GM18951 (cell line): ENCODE data around the gene MAGEL2.

Experiments
- POLR2A ChIP-seq: IDR thresholded peaks from 4 replicates; pipeline ENCODE4 v1.6.1; 2011; ENCODE audit warnings: mild to moderate bottlenecking; ENCODE audit not compliant: insufficient read length, insufficient read depth; ENCODE audit errors: extremely low read depth
- in situ Hi-C: fragments of 300-500 bp; cut with MboI; formaldehyde crosslinking; loops from one replicate; pipeline ENCODE4 v1.12.0; 2022; ENCODE audit warnings: low sequenced_read_pairs, mixed read lengths, inconsistent platforms; ENCODE audit not compliant: unreplicated experiment

The MAGEL2 gene

DNA sequence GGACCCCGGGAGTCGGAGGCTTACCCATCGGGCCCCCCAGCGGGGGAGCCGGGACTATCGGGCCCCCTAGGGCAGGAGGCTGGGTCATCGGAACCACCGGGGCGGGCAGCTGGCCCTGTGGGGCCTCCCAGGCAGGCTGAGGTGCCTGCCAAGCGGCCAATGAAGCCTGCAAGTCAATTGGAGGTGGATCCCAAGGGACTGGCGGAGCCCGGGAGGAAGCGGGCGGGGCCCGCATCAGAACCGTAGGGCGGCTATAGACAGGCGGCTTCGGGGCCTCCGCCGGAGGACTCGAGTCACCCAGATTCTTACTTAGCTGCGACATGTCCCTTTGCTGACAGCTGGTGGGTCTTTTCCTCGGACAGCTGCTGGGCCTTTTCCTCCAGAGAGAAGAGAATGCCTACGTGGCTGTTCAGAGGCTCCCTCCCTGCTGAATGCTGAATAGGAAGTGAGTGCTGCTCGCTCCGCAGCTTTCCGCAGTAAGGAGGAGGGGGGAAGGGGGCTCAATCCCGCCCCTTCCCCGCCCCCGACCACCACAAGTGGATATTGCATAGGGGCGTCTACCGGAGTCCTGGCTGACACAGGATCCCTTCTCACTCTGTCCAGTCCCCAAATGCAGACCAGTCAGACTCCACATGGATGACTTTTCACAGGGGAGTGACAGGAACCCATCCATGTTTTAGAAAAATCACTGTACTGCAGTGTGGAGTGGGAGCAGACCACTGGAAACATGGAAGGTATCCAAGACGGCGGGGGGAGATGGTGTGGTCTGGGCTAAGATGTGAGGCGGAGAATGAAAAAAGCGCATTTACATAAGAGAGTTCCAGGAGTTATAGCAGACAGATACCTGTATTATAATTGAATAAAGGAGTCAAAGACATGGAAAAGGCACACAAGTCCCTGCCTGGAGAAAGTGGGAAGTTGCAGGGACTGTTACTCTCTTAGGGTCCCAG, at the start of gene MAGEL2:
MAGEL2 (minus strand) TSS at position 447 of the 950 bp plus-strand sequence; CDS start at position 322, 125 bp downstream.
- TF ChIP-seq POLR2A, result no peak
- in situ Hi-C loops, result no loop called here

- TF ChIP-seq POLR2A, result no peak
- in situ Hi-C loops, result no loop called here
Measured at GRCh38 chr15:23695282-23695681, 47.6 kb upstream of the MAGEL2 start.

DNA sequence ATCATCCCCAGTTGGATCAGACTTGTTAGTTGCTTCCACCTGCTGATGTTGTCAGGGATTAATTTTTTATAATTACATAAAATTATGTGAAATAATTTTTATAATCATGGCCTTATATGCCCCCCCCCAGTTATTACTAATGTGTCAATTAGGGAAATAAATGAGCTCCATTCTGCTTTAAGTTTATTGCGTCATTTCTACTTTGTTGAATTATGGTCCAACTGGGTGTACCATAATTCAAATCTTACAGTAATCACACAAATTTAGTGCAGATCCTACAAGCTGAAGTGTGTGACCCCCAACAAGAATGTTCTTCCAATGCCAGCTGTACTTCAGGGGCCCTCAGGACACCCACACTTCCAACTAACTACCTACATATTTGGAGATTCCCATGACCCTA, 46.9 kb upstream of the MAGEL2 start:
- TF ChIP-seq POLR2A, result no peak
- in situ Hi-C loops, result no loop called here

DNA sequence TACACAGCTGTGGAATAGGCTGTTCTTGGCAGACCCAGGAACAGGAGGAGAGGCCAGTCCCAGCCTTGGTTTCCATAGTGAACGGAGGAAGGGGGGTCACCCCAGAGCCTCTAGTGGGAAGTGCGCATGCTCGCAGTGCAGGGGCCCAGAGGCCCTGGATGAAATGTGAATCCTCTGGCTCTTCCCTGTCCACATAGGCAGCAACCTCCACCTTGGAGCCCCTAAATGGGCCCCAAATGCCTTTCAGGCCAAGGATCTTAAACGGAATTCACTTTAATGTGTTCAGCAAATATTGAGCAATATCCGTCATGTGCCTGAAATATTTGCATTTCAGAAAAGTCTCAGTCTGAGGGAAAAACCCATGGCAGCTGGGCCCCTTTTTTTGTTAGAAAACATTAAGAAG, 42.8 kb upstream of the MAGEL2 start:
- in situ Hi-C loops, result no loop called here
- no peak for TF ChIP-seq POLR2A

GRCh38 chr15:23690015-23690414, 42.3 kb upstream of the MAGEL2 start:
- no peak for TF ChIP-seq POLR2A
- in situ Hi-C loops, result no loop called here

GRCh38 chr15:23687143-23687470, 39.4 kb upstream of the MAGEL2 start, which contains the start of gene NDN:
Gene NDN (minus strand): TSS chr15:23687305. CDS start chr15:23687217, 88 bp downstream.
- in situ Hi-C loops, result no loop called here
- TF ChIP-seq POLR2A, result no peak

- TF ChIP-seq POLR2A, result no peak
- in situ Hi-C loops, result no loop called here
Measured at GRCh38 chr15:23686466-23687142, 38.9 kb upstream of the MAGEL2 start.

DNA sequence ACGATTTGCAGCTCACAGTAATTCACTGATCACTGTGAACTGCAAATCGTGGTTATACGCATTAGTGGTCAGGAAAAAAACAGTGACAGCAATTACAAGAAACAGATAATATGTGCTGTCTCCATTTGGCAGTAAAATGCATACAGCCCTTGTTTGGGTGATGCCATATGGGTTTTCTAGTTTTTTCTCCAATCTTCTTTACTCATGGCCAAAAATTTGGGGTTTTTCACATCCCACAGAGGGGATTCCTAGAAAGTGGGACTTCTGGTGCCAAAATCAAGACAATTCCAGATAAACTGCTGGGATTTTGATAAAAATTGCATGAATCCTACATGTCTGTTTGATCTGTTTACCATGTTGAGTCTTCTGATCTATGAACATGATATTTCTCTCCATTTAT, 23.8 kb upstream of the MAGEL2 start:
- in situ Hi-C loops, result no loop called here
- no peak for TF ChIP-seq POLR2A

DNA sequence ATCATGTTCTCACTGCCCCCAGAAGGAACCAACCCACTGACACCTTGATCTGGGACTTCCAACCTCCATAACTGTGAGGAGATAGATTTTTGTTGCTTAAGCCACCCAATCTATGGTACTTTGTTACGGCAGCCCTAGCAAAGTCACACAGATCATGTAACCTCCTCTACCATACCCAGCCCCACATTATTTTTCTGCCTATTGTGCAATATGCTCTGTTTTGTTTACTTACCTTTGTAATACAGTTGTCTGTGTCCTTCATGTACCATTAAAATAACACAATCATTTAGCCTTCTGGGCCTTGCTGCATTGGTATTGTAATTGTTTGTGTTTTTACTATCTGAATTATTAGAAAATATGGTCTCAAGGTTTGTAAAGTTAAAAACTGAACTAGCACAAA, 23.3 kb upstream of the MAGEL2 start:
- no peak for TF ChIP-seq POLR2A
- in situ Hi-C loops, result no loop called here

DNA sequence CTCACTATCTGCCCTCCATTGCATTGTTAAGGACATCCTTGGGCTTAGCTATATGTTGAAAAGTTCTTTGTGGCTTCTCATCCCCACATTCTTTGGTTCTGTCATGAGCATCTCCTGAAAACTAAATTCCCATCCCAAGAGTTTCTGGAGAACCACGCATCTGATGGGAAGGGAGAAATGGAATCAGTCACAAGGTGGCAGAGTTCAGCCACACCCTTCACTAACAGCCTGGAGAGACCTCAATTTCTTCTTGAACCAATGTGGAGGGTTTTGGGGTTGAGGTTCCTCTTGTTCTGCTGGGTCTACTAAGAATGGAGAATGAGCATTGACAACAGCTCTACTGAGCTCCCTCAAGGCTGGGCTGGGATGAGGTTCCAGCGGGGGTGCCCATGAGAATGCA, 15.6 kb upstream of the MAGEL2 start:
- no peak for TF ChIP-seq POLR2A
- in situ Hi-C loops, result no loop called here

- in situ Hi-C loops, result no loop called here
- TF ChIP-seq POLR2A, result no peak
Measured at GRCh38 chr15:23648920-23649515, 1.4 kb upstream of the MAGEL2 start.

DNA sequence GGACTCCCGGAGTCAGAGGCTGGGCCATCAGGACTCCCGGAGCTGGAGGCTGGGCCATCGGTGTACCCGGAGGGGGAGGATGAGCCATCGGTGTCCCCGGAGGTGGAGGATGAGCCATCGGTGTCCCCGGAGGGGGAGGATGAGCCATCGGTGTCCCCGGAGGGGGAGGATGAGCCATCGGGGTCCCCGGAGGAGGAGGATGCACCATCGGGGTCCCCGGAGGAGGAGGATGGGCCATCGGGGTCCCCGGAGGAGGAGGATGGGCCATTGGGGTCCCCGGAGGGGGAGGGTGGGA, 719 bp downstream of the MAGEL2 start:
- in situ Hi-C loops, result no loop called here
- TF ChIP-seq POLR2A, result no peak

DNA sequence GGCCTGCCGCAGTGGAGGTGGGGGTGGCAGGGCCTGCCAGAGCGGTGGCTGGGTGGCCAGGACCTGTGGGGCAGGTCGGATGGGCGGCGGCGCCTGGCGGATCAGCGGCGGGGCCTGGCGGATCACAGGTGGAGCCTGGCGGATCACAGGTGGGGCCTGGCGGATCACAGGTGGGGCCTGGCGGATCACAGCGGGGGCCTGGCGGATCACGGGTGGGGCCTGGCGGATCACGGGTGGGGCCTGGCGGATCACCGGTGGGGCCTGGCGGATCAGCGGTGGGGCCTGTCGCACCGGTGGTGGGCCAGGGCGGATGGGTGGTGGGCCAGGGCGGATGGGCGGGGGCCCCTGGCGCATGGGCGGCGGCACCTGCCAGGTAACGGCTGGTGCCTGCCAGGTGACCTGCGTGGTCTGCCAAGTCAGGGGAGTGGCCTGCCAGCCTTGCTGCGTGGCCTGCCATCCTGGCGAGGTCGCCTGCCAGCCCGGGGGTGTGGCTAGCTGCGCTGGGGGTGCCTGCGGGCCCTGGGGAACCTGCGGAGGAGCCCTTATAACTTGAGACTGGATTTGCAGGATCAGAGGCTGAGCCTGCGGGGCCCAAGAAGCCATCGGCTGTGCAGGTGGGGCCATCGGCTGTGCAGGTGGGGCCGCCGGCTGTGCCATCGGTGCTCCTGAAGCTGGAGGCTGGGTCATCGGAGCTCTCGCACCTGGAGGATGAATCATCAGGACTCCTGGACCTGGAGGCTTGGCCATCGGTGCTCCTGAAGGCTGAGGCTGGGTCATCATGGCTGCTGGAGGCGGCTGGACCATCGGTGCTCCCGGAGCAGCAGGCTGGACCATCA, 1.3 kb downstream of the MAGEL2 start:
- no peak for TF ChIP-seq POLR2A
- in situ Hi-C loops, result no loop called here
